ENCODE measurements around the gene ZBTB16.

Gene ZBTB16

GRCh38 chr11:114160894-114161293 is 101.4 kb downstream of the ZBTB16 start:
- Histone ChIP-seq H3K27ac (replicated peaks) (no peak overlapping the region), H3K27me3 (ENCODE audit: insufficient read depth, poor library complexity, severe bottlenecking) (no peaks in the 10 kb centered on the region), H3K4me3 (replicated peaks; ENCODE audit: insufficient read depth, low read length) (no peak overlapping the region)
- no peak for DNase-seq (ENCODE audit: low read depth in 1 of 2, low spot score in 1 of 2)
- no peak for TF ChIP-seq GABPA (IDR thresholded peaks at IDR 0.05; ENCODE audit: low read depth)

GRCh38 chr11:114161486-114162250 is 102.2 kb downstream of the ZBTB16 start:
- TF ChIP-seq SPI1 (IDR thresholded peaks at IDR 0.05; ENCODE audit: borderline replicate concordance, low read depth) (no peak), POLR2AphosphoS5 (IDR thresholded peaks at IDR 0.05; ENCODE audit: low read depth) (no peak), REST (IDR thresholded peaks at IDR 0.05; ENCODE audit: insufficient replicate concordance, low read depth) (no peak), CTCF (IDR thresholded peaks at IDR 0.05; ENCODE audit: insufficient read depth, low read length) (no peak), GABPA (IDR thresholded peaks at IDR 0.05; ENCODE audit: low read depth) (no peak)
- no peaks in the 10 kb centered on the region for H3K27me3 ChIP-seq (ENCODE audit: insufficient read depth, poor library complexity, severe bottlenecking)
- no peak for DNase-seq (ENCODE audit: low read depth in 1 of 2, low spot score in 1 of 2)
- H3K4me3 ChIP-seq (replicated peaks; ENCODE audit: insufficient read depth, low read length), result no peak overlapping the region
- H3K27ac ChIP-seq (replicated peaks), result no peak overlapping the region

GRCh38 chr11:114162719-114163123 is 103.2 kb downstream of the ZBTB16 start:
- Histone ChIP-seq H3K27me3 (ENCODE audit: insufficient read depth, poor library complexity, severe bottlenecking) (no peaks in the 10 kb centered on the region), H3K27ac (replicated peaks) (no peak overlapping the region), H3K4me3 (replicated peaks; ENCODE audit: insufficient read depth, low read length) (no peak overlapping the region)
- no peak for TF ChIP-seq REST (IDR thresholded peaks at IDR 0.05; ENCODE audit: insufficient replicate concordance, low read depth)
- TF ChIP-seq SPI1 (IDR thresholded peaks at IDR 0.05; ENCODE audit: borderline replicate concordance, low read depth), result no peak
- TF ChIP-seq POLR2AphosphoS5 (IDR thresholded peaks at IDR 0.05; ENCODE audit: low read depth), result no peak
- TF ChIP-seq GABPA (IDR thresholded peaks at IDR 0.05; ENCODE audit: low read depth), result no peak
- no peak for TF ChIP-seq CTCF (IDR thresholded peaks at IDR 0.05; ENCODE audit: insufficient read depth, low read length)
- no peak for DNase-seq (ENCODE audit: low read depth in 1 of 2, low spot score in 1 of 2)

- peak overlapping the region; percentile 50 for H3K27ac ChIP-seq (replicated peaks)
- no peaks in the 10 kb centered on the region for H3K27me3 ChIP-seq (ENCODE audit: insufficient read depth, poor library complexity, severe bottlenecking)
- DNase-seq (ENCODE audit: low read depth in 1 of 2, low spot score in 1 of 2), result no peak
- TF ChIP-seq SPI1 (IDR thresholded peaks at IDR 0.05; ENCODE audit: borderline replicate concordance, low read depth), result no peak
- TF ChIP-seq POLR2AphosphoS5 (IDR thresholded peaks at IDR 0.05; ENCODE audit: low read depth), result no peak
- TF ChIP-seq CTCF (IDR thresholded peaks at IDR 0.05; ENCODE audit: insufficient read depth, low read length), result no peak
- no peak for TF ChIP-seq GABPA (IDR thresholded peaks at IDR 0.05; ENCODE audit: low read depth)
- no peak for TF ChIP-seq REST (IDR thresholded peaks at IDR 0.05; ENCODE audit: insufficient replicate concordance, low read depth)
- H3K4me3 ChIP-seq (replicated peaks; ENCODE audit: insufficient read depth, low read length), result no peak overlapping the region
Measured at GRCh38 chr11:114163229-114163631, 103.7 kb downstream of the ZBTB16 start.

All from HL-60 (cell line).